ENCODE measurements around the gene OR51B6.
"Not testable (repeated sequence)": the region's sequence is repeated elsewhere in the genome, so short reads cannot be mapped to it uniquely, and the experiment has no call there.

The OR51B6 gene

GRCh38 chr11:5351208-5351607, at the start of gene OR51B6:
Gene OR51B6, plus strand, starts transcription at chr11:5351508. Its CDS starts 0 bp downstream, at chr11:5351508.
- DNase-seq = no peak

- DNase-seq = no peak
Observed at GRCh38 chr11:5301846-5302245, 49.5 kb upstream of the OR51B6 start, which contains the start of gene OR51B4. Gene OR51B4, minus strand, starts transcription at chr11:5301946. Its CDS starts 0 bp downstream, at chr11:5301946.

- DNase-seq = no peak
Observed at GRCh38 chr11:5303626-5304025, 47.7 kb upstream of the OR51B6 start.

GRCh38 chr11:5304046-5304445, 47.3 kb upstream of the OR51B6 start:
- no peak for DNase-seq

- DNase-seq = no peak
Observed at GRCh38 chr11:5307256-5308019, 43.9 kb upstream of the OR51B6 start.

- no peak for DNase-seq
Observed at GRCh38 chr11:5310423-5310822, 40.9 kb upstream of the OR51B6 start.

GRCh38 chr11:5313326-5314023, 37.8 kb upstream of the OR51B6 start:
- not testable (repeated sequence) for DNase-seq

GRCh38 chr11:5317292-5317691, 34.0 kb upstream of the OR51B6 start:
- no peak for DNase-seq

GRCh38 chr11:5324197-5324596, 27.1 kb upstream of the OR51B6 start, which contains the start of gene OR51B2:
Gene OR51B2, minus strand, starts transcription at chr11:5324297. Its CDS starts 0 bp downstream, at chr11:5324297.
- no peak for DNase-seq

GRCh38 chr11:5335170-5335569, 16.1 kb upstream of the OR51B6 start:
- no peak for DNase-seq

GRCh38 chr11:5336331-5336730, 15.0 kb upstream of the OR51B6 start:
- no peak for DNase-seq

- DNase-seq = not testable (repeated sequence)
Observed at GRCh38 chr11:5337253-5337652, 14.1 kb upstream of the OR51B6 start.

GRCh38 chr11:5339771-5340322, 11.5 kb upstream of the OR51B6 start:
- DNase-seq = no peak

GRCh38 chr11:5343474-5344335, 7.6 kb upstream of the OR51B6 start, which contains the start of gene OR51B5:
Gene OR51B5, minus strand, starts transcription at chr11:5343524. Its CDS starts 0 bp downstream, at chr11:5343524.
- DNase-seq = no peak

GRCh38 chr11:5345831-5346230, 5.5 kb upstream of the OR51B6 start:
- DNase-seq = no peak

- no peak for DNase-seq
Observed at GRCh38 chr11:5348551-5349194, 2.6 kb upstream of the OR51B6 start.

GRCh38 chr11:5349550-5349949, 1.8 kb upstream of the OR51B6 start:
- DNase-seq = no peak

- DNase-seq = not testable (repeated sequence)
Observed at GRCh38 chr11:5356031-5356430, 4.7 kb downstream of the OR51B6 start.

- DNase-seq = no peak
Observed at GRCh38 chr11:5362017-5362625, 10.8 kb downstream of the OR51B6 start.

GRCh38 chr11:5363679-5364078, 12.4 kb downstream of the OR51B6 start:
- no peak for DNase-seq

GRCh38 chr11:5364214-5364613, 12.9 kb downstream of the OR51B6 start:
- no peak for DNase-seq

- DNase-seq = not testable (repeated sequence)
Observed at GRCh38 chr11:5366365-5366764, 15.1 kb downstream of the OR51B6 start.
